Anterior cingulate cortex (tissue), 58 donors: ENCODE results near the gene FALEC.
"Not testable (repeated sequence)": the region's sequence is repeated elsewhere in the genome, so short reads cannot be mapped to it uniquely, and the experiment has no call there.

ENCODE experiments used
- DNase-seq, 58 donors: peaks; one replicate each; lab custom pipeline; 2025; lab: John Stamatoyannopoulos, UW

FALEC gene

DNA sequence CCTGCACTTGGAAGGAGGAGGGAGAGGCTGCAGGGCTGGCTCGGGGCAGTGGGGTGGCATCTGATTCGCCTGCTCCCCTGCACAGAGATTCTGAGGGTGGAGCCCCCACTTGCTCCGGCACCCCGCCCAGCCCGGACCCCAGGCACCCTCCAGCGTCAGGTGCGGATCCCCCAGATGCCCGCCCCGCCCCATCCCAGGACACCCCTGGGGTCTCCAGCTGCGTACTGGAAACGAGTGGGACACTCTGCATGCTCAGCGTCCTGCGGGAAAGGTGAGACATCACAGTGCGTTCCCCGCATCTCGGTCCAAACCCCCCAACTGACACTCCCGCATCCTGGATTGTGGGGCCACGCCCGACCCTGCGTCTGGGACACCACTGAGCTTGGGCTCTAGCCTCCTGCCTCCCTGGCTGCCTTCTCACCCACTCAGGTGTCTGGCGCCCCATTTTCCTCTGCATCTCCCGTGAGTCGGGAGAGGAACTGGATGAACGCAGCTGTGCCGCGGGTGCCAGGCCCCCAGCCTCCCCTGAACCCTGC lies 41.6 kb downstream of the FALEC start:
- DNase-seq = no peak

DNA sequence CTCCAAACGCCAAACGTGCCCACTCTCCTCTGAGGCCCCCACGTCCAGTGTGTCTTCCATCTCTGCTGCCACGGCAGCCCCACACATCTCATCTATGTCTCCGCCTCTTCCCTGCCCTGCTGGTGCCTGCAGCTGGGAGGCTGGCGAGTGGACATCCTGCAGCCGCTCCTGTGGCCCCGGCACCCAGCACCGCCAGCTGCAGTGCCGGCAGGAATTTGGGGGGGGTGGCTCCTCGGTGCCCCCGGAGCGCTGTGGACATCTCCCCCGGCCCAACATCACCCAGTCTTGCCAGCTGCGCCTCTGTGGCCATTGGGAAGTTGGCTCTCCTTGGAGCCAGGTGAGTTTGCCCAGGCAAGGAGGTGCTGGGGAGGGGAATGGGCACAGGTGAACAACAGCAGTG lies 42.3 kb downstream of the FALEC start:
- DNase-seq = no peak

DNA sequence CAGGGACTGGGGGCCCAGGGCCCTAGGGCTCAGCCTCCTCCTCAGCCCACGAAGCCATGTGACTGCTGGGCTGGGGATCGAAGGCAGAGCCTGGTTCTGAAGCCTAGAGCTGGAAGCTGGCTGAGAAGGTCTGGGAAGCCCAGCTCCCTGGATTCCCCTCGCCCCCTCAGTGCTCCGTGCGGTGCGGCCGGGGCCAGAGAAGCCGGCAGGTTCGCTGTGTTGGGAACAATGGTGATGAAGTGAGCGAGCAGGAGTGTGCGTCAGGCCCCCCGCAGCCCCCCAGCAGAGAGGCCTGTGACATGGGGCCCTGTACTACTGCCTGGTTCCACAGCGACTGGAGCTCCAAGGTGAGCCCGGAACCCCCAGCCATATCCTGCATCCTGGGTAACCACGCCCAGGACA lies 42.8 kb downstream of the FALEC start:
- no peak for DNase-seq

DNA sequence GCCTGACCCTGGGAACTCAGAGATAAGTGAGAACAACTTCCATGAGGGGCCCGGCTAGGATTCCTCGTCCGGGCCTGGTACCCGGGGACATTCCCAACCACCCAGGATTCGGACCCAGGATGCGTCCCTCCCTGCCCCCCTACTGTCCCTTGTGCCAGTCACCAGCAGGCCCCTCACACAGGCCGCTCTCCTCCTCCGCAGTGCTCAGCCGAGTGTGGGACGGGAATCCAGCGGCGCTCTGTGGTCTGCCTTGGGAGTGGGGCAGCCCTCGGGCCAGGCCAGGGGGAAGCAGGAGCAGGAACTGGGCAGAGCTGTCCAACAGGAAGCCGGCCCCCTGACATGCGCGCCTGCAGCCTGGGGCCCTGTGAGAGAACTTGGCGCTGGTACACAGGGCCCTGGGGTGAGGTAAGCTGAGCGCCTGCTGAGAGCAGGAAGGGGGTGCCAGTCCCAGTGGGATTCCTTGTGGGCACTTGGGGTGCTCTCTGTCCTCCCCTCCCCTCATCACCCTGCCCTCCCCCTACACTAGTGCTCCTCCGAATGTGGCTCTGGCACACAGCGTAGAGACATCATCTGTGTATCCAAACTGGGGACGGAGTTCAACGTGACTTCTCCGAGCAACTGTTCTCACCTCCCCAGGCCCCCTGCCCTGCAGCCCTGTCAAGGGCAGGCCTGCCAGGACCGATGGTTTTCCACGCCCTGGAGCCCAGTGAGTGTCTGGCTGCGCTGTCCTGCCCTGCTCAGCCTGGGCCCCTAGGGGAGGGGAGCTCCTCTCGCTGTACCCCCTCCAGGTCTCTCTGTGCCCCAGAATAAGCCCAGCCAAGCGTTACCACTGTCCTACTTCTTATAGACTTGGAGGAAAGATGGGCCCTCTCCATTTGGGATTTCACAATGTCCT lies 43.5 kb downstream of the FALEC start:
- peak in 10 of 58 donors; percentile 7 to 30 (median 16) for DNase-seq

DNA sequence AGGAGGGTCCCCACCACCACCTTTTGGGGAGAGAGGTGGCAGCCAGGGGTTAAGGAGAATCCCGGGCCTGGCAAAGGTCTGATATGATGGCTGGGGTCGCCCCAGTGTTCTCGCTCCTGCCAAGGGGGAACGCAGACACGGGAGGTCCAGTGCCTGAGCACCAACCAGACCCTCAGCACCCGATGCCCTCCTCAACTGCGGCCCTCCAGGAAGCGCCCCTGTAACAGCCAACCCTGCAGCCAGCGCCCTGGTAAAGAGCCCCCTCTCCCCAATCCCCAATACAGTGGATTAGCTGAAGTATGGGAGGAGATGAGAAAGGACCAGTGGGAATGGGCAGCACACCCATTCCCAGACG lies 44.1 kb downstream of the FALEC start:
- DNase-seq = no peak

DNA sequence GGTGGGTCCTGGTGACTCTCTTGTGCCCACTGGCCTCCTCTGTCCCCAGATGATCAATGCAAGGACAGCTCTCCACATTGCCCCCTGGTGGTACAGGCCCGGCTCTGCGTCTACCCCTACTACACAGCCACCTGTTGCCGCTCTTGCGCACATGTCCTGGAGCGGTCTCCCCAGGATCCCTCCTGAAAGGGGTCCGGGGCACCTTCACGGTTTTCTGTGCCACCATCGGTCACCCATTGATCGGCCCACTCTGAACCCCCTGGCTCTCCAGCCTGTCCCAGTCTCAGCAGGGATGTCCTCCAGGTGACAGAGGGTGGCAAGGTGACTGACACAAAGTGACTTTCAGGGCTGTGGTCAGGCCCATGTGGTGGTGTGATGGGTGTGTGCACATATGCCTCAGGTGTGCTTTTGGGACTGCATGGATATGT lies 44.5 kb downstream of the FALEC start:
- peak in 44 of 58 donors; percentile 3 to 68 (median 32) for DNase-seq

DNA sequence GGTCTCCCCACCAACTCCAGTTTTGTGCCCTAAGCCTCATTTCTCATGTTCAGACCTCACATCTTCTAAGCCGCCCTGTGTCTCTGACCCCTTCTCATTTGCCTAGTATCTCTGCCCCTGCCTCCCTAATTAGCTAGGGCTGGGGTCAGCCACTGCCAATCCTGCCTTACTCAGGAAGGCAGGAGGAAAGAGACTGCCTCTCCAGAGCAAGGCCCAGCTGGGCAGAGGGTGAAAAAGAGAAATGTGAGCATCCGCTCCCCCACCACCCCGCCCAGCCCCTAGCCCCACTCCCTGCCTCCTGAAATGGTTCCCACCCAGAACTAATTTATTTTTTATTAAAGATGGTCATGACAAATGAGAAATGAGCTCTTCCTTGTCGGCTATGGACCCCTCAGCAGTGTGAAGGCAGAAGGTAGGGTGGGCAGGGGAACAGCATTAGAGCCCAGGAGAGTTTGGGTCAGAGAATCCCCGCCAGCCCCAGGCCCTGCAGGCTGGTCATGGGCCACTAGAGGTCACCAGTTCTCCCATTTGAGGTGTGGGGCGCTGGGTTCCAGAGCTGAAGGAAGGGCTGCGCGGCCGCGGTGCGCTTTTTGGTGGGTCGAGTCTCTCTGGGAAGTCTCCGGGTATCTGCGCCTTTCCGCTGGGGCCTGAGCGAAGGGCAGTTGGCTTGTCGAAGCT lies 45.2 kb downstream of the FALEC start:
- DNase-seq = peak in 50 of 58 donors; percentile 56 to 93 (median 78)

DNA sequence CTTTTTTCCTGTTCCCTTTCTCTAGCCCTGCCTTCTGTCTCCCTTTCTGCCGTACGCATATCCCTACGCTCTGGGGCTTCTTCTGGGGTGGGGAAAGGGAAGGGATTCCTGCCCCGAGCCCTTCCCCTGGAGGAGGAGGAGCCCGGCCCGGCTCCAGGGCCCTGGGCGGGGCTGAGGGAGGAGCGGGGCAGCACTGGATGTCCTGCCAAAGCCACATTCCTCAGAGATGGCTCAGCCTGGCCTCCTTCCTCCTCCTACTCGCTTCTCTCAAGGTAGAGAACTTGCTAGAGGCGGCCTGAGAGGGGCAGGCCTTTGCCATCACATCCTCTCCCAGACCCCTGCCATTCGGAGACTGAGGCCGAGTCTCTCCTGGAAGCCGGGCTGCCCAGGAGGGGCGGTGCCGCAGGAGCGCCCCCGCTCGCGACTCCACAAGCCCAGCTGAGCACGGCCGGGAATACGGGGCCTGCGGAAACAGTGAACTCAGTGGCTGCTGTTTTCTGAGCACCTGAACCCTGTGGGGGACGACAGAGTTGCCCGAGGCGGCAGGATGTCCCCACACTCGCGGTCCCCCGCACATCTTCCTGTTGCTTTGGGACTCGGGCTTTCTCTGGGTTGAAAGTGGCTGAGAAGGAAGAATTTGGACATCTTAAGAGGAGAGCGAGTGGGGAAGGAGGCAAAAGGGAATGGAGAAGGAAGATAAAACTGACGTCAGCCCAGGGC lies 45.9 kb downstream of the FALEC start:
- DNase-seq = peak in 56 of 58 donors; percentile 46 to 94 (median 78)

DNA sequence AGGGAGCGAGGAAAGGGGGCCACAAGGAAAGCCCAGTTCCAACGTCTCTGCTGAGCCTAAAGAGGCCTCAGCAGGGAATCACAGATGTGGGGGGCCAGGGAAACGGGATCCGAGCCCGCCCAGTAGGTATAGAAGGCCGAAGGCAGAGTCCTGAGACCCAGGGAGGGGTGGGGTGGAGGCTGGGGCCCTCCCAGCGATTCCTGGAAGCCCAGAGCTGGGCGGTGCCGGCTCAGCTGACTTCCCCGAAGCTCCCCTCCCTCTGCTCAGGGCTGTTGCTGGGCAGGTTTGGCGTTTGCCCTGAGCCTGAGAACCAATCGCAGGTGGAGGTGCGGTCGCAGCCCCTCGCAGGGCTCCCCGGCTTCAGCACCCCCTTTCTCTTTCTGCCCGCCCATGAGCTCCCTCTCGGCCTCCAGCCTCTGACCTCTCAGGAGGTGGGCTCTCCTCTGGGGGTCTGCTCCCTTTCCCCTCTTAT lies 46.5 kb downstream of the FALEC start:
- DNase-seq = peak in 51 of 58 donors; percentile 15 to 83 (median 58)

DNA sequence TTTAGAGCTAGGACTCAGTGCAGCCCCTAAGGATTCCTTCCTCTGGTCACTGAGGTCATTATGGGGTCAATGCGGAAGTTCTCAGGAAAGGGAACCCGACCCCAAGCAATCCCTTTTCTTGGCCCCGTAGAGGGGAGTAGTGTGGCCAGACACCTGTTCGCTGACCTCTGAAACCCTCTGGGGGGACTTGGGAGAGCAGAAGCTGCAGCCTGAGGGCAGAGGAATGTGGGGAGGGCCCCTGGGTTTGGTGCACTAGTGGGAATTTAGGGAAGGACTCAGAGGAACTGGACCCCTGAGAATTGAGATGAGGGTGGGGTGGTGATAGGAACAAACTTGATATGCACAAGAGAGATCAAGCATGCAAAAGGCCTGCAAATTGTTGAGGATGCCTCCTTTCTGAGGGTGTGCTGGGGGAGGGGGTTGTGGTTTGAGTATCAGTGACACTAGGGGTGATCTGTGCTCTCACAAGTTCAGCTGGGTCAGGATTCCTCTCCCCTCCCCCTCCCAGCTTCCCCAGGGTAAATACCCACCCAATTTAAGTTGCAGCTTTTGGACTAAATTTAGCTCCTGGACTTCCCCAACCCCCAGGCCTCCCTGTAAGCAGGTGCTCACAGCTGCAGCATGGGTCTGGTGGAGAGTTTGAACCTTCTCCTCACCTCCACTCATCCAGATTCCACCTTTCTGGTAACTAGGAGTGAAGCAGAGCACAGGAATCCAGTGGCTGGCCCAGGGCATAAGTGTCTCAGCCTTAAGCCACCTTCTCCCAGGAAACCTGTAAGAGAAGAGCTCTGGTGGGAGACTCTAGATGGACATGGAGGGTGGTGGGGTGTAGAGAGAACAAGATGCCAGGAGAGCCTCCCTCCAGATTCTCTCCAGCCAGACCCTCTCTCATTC lies 47.1 kb downstream of the FALEC start:
- DNase-seq = peak in 1 of 58 donors; percentile 21

DNA sequence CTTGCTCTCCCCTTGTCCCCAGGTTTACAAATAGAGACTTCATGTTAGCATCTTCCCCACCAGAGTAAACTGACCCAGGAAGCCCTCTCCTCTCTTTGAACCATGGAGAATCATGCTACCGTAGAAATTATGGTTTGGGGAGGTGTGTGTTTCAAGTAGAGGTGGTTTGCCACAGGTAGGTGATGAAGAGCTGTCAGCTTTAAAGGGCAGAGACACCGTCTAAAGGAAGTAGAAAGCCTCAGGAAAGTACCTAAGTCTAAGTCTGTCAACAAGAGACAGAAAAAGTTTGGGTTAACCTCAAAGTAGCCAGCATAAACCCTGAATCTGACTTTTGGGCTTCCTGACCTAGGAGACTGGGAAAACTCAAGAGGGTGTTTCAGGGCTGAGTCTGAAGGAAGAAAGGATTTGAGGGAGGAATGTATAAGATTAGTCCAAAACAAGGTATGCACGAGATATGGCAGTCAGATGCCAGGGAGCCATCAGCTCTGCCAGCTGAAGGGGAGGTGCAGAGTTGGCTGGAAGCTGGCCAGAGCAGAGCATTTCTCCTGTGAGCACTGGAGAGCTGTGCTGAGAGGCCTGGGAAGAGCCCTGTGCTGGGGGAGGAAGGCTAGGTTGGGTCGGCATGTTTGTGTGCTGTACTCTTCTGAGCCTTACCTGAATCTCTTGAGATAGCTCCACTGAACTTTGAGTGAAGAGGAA lies 47.9 kb downstream of the FALEC start:
- peak in 2 of 58 donors; percentile 10 to 13 for DNase-seq

DNA sequence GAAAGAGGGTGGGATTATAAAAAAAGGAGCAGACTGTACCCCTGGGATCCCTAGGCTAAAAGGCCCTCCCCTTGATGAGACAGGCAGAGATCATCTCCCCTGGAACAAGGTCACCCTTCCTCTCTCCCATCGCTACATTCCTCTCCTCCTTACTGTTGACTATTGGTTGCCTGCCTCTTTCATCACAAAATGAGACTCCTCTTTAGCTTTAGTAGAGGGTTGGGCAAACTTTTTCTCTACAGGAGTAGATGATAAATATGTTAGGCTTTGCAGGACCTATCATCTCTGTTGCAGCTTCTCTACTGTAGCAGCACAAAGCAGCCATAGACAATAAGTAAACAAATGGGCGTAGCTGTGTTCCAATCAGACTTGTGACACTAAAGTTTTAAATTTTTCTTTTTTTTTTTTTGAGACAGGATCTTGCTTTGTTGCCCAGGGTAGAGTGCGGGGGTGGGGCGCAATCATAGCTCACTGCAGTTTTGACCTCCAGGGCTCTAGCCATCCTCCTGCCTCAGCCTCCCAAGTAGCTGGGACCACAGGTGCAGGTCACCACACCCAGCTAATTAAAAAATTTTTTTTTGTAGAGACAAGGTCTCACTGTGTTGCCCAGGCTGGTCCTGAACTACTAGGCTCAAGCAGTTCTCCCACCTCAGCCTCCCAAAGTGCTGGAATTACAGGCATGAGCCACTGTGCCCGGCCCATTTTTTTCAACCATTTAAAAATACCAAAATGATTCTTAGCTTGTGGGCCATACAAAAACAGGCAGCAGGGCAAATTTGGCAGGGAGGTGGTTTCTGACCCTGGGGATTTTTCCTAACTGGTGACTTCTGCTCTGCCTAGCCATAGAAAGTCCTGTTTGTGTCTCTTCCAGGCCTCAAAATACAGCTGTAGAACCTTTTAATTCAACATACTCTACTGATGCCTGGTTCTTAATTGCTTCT lies 48.8 kb downstream of the FALEC start:
- no peak for DNase-seq

DNA sequence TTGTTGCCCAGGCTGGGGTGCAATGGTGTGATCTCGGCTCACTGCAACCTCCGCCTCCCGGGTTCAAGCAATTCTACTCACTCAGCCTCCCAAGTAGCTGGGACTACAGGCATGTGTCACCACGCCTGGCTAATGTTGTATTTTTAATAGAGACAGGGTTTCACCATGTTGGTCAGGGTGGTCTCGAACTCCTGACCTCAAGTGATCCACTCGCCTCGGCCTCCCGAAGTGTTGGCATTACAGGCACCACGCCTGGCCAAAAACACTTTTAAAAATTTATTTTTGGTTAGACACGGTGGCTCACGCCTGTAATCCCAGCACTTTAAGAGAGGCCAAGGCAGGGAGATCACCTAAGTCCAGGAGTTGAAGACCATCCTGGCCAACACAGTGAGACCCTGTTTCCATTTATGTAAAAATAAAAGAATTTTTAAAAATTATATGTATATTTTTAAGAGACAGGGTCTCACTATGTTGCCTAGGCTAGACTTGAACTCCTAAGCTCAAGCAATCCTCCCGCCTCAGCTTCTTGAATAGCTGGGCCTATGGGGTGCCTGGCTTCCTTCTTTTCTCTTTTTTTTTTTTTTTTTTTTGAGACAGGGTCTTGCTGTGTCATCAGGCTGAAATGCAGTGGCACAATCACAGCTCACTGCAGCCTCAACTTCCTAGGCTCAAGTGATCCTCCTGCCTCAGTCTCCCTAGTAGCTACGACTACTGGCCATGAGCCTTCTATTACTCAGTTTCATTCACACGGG lies 49.9 kb downstream of the FALEC start:
- not testable (repeated sequence) for DNase-seq

DNA sequence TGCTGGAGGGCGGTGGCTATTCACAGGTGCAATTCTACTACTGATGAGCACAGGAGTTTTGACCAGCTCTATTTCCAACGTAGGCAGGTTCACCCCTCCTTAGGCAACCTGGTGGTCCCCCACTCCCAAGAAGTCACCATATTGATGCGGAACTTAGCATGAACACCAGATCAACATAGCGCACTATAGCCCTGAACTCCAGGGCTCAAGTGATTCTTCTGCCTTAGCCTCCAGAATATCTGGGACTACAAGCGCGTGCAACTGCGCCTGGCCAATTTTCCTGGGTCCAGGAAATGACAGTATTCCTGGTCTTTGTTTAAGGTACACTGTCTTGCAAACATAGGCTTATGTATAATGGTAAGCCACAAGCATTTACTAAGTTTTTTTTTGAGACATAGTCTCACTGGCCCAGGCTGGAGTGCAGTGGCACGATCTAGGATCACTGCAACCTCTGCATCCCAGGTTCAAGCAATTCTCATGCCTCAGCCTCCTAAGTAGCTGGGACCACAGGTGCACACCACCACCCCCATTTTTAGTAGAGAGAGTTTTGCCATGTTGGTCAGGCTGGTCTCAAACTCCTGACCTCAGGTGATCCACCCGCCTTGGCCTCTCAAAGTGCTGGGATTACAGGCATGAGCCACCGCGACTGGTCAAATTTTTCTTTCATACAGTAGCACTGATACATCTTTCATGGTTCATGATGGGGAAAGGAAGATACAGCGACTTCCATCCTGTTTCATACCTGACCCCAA lies 51.2 kb downstream of the FALEC start:
- DNase-seq = no peak

DNA sequence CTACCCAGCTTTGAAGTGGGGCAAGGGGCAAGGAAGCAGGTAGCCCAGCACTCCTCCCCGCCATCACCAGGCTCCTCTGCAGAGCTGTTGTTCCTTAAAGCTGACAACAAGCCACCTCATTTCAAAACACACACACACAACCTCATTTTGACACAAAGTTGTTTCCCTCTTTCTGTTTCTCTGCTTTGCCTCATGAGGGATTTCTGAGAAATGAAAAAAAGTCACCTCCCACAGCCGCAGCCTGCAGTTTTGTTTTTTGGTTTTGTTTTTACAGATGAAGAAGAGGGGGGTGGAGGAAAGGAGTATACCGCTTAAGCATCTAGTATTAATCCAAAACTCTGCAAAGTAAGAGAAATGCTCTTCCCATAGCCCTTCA lies 51.8 kb downstream of the FALEC start:
- no peak for DNase-seq
